GM12801 (cell line): ENCODE data around the gene MDM1.

ENCODE experiments used
- TF ChIP-seq, protein P1 (sequence below): IDR thresholded peaks from one replicate; pipeline ENCODE4 v1.5.1; 2011; ENCODE audit warnings: control low read depth; ENCODE audit not compliant: insufficient read length; ENCODE audit errors: extremely low read depth

MDM1 gene

DNA sequence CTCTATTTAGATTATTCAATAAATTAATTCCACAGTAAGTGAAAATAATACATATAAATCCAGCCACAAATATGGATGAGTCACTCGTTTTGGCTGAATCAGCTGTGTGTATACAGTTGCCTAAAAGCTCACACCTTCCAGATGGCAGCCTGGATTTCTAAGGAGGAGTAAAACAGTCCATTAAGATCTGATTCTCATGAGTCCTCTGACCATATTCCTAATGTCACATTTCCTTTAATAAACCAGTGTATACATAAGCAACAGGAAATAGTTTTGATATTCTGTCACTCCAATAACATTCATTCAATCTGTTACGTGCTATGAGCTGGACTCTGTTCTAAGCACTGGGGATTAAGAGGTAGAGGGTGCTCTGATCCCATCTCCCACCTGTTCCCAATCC lies 21.8 kb downstream of the MDM1 start:
- TF ChIP-seq, protein P1, sequence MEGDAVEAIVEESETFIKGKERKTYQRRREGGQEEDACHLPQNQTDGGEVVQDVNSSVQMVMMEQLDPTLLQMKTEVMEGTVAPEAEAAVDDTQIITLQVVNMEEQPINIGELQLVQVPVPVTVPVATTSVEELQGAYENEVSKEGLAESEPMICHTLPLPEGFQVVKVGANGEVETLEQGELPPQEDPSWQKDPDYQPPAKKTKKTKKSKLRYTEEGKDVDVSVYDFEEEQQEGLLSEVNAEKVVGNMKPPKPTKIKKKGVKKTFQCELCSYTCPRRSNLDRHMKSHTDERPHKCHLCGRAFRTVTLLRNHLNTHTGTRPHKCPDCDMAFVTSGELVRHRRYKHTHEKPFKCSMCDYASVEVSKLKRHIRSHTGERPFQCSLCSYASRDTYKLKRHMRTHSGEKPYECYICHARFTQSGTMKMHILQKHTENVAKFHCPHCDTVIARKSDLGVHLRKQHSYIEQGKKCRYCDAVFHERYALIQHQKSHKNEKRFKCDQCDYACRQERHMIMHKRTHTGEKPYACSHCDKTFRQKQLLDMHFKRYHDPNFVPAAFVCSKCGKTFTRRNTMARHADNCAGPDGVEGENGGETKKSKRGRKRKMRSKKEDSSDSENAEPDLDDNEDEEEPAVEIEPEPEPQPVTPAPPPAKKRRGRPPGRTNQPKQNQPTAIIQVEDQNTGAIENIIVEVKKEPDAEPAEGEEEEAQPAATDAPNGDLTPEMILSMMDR, result no peak

- TF ChIP-seq, protein P1, result no peak
Observed at GRCh38 chr12:68306564-68306963, 25.6 kb downstream of the MDM1 start.

- TF ChIP-seq, protein P1, result no peak
Observed at GRCh38 chr12:68305278-68305677, 26.9 kb downstream of the MDM1 start.

DNA sequence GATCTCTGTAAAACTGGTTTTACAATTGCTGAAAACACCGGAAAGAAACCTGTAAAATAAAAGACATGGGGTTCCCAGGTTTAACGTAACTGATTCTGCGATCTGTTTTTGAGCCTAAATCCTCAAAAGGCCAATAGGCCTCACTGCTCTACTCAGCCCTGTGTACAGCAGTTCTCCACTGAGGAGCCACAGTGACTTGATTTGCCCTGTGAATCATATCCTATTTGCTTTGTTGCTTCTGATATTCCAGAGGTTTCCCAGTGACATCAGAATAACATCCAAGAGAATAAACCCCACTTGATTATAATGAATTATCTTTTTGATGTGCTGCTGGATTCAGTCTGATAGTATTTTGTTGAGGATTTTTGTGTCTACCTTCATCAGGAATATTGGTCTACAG lies 27.5 kb downstream of the MDM1 start:
- TF ChIP-seq, protein P1, result no peak

DNA sequence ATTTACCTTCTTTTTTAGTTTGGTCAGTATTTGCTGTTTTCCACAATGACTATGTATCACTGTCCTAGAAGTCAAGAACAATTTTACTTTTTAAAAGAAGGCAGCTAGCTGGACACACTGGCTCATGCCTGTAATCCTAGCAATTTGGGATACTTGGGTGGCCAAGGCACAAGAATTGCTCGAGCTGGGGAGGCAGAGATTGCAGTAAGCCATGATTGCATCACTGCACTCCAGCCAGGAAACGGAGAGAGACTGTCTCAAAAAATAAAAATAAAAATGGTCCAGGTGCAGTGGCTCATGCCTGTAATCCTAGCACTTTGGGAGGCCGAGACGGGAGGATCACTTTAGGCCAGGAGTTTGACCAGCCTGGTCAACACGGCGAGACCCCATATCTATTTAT lies 28.3 kb downstream of the MDM1 start:
- TF ChIP-seq, protein P1, result no peak

DNA sequence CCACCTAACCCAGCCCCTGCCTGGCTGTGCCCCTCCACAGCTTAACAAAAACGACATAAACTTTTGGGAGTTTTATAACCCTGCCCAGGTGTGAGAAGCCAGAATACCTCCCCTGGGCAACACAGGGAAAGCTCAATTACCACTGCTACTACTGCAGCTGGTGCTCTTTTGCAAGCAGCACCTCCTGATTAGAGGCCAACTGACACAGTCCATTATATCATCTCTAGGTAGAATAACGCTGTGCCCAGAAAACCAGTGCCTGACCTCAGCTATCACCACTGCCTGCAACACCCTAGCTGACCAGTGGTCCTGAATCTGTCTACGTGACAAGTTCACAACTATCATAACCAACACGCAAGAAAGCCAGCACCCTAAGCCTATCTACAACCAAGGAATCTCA lies 34.2 kb downstream of the MDM1 start:
- TF ChIP-seq, protein P1, result no peak

DNA sequence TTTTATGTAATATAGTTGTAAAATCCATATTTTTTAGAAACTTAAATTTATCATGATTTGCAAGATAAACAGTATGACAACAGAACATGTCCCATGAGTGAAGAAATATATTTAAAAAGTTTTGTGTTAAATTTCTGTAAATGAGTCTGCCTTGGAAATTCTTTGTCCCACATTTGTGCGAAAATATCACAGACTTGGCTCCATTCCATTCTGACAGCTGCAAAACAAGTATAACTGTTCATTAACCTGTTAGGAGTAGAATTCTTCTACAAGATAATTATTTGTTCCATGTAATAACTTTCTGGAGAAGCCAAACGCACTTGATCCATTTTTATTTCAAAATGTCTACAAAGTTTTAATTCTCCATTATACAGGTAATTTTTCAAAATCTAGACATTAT lies 37.9 kb downstream of the MDM1 start:
- TF ChIP-seq, protein P1, result no peak

- TF ChIP-seq, protein P1, result no peak
Observed at GRCh38 chr12:68293347-68293746, 38.8 kb downstream of the MDM1 start.
